Measurements from ENCODE around the gene ZC3H15.

The ZC3H15 gene

DNA sequence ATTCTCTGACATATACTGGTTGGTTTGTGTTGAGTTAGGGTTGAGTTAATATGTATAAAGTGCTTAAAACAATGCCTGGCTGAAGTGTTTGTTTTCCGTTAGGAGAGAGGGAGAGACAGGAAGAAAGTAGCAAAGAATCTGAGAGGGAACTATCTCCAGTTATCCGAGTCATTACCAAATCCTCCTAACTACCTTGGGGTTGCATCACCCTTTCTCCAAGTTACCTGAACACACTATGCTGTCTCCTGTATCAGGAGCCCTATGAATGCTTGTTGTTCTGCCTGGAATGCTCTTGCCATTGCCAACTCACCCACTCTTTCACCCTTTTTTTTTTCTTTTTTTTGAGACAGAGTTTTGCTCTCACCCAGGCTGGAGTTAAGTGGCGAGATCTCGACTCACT lies 55.9 kb downstream of the ZC3H15 start:
- DNase-seq = no peak

DNA sequence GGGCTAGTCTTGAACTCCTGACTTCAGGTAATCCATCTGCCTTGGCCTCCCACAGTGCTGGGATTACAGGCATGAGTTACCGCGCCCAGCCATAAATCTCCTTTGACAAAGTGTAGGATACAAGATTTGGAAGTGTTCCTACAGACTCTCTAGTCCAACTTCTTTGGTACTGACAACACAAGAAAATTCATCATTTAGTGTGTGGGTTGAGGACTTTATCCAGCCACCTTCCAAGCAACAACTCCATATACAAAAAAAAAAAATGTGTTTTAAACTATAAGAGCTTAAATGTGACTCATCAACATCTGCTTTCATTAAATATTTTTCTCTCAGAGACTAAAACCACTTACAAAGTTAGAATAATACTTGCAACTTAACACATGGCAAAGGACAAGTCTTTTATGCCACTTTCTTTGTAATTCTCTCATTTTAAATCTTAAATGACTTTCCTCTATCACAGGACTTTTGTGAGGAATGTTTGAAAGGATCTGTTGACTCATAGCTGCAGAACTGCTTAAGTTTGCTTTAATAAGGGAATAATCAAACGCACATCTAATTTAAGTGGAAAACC lies 57.6 kb downstream of the ZC3H15 start:
- no peak for DNase-seq

DNA sequence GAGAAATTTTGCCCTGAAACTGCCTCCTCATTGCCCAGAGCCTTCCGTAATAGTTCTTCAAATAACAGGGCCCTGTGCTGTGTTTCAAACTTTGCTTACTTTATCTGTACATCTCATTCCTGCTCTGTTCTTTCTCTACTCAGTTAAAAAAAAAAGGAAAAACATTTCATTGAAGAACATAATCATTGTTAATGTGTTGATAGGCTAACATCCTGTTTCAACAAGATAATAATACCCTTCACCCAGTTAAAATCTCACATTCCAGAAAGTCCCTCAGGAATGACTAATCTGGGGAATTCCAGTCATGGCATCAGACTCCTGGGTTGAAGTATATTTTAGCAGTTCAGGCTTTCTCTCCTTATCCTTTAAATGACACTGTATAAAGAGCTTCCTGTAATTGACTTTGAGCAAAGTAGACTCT lies 58.2 kb downstream of the ZC3H15 start:
- DNase-seq = no peak

- no peak for DNase-seq
Observed at GRCh38 chr2:186546846-186547245, 60.8 kb downstream of the ZC3H15 start.

DNA sequence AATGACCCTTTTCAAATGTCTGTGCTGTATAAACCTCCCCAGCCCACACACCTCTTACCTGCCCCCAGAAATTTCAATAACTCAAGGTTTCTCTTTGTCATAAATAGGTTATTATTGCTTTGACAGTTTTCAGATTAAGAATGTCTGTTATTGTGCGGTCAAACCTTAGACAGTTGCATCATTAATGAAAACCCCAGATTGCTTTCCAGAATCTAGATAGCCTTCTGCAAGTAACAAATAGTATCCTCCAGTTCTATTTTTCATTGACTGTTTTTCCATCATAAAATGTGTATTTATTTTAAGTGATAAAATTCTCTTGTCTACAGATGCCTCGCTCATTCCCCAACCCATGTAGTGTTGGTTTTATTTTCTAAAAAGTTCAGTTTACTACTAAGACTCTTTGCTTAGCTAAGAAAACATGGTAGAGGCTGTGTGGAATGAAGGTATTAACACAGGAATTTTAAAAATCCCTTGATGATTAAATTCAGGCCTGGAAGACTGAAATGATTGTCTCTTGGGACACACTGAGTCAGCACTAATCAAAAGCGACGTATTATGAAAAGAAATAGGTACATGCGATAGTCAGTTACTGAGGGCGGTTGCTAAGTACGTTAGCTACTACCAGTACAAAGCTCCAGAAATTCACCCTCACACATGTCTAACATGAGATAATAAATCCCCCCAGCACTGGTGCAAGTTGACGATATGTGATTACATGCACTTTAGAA lies 65.4 kb downstream of the ZC3H15 start:
- DNase-seq = no peak

DNA sequence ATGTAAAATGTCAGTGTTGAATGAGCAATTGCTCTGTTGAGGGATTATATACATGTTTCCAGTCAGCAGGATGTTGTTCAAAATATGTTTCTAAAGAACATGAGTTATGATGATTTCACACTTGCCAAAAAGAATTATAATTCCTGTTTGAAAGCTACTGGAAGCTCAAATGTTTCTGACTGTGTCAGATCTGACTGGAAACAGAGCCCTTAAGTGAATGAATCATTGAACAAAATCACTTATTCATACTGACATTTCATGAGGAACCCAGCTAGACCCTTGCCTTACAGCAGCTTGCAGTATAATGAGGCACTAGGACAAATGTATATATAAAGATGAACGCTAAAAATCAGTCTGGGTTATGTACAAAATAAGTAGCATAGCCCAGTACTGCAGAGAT lies 68.4 kb downstream of the ZC3H15 start:
- no peak for DNase-seq

DNA sequence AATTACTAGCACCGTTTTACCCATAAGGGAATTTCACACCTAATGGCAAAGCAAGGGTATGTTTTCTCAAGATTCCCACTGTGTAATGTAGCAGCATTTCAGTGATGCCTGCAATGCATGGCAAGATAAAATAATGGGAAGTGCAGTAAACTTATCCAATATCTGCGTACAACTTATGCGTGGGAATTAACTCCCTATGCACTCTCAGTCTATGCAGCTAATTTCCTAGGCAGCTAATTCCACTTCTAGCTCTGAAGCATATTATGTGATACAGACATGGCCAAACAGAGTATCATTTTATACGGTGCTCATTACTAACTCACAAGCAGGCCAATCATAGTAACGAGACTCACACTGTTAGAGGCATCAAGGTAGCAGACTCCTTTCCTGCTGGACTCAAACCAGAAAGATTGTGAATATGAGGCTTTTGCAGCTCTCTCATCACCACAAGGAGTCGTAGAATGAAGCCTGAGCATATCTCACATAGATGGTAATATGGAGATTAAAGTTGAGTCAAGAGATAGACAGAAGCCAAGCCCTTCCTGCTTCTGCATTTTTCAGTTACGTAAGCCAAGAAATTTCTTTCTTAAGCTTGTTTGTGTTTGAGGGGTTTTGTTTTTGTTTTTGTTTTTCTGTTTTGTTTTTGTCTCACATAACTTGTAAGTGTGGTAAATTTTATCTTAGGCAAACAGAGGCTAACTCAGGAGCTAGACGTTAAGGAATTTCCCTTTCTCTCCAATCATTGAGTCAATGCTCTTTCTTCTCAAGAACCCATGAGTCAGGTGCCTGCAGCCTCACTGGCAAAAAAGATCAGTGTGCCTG lies 69.0 kb downstream of the ZC3H15 start:
- DNase-seq = no peak

DNA sequence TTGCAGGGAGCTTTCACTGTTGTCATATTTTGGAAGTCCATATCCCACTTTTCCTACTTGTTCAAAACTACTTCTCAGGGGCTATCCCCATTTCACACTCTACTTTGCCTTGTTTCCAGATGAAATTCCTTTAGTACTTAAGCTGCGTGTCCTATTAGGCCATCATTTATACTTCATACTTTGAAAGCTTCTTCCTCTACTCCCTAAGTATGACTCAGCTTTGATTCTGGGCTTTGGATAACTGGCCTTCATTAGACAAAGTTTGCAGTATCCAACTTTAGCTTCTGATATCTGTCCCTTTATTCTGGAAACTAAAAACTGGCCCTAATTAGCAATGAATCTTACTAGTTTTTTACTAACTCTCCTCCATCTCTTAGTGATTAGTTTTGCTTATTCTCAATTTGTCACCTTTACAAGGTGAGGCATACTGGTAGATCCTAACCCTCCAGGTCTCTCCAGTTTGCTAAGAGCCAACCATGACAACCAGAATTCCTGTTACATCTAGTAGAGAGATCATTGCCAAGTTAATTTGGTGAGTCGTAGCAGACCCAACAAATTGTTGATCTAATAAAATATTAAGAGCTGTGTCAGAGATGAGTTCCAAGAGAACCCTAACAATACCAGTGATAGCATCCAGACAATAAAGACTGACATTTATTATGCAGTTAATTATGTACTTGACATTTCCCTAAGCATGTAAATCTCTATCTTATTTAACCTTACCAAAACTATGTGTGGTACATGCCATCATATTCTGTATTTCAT lies 72.6 kb downstream of the ZC3H15 start:
- DNase-seq = no peak
